SU-DHL-6 (cell line): ENCODE measurements around the gene RPS6KL1.
A peak's percentile ranks its signal among the peaks of the same experiment; 100 is the strongest.

Experiments used
- CTCF ChIP-seq: fragments of 200-600 bp; sonication (generic); IDR thresholded peaks from one replicate; pipeline ENCODE4 v1.5.1; 2017; ENCODE audit warnings: antibody characterized with exemption, mild to moderate bottlenecking, low read length, moderate library complexity; ENCODE audit not compliant: insufficient read depth, poor library complexity, severe bottlenecking
- EZH2phosphoT487 ChIP-seq: fragments of 200-600 bp; sonication (generic), shearing (Covaris generic); conservative IDR thresholded peaks from 2 replicates; pipeline ENCODE4 v1.6.1; 2018; ENCODE audit warnings: mild to moderate bottlenecking, antibody characterized with exemption, low read length, moderate library complexity, mixed read lengths

GRCh38 chr14:74945261-74945851 lies 22.3 kb upstream of the RPS6KL1 start:
- TF ChIP-seq CTCF (peak; percentile 71), EZH2phosphoT487 (no peak)
